Retina (tissue), 1 donor: Measurements from ENCODE around the gene KAT2B.

Source experiments
- DNase-seq: peaks from one replicate; pipeline ENCODE4 v3.0.0-alpha.2; 2016

The KAT2B gene

DNA sequence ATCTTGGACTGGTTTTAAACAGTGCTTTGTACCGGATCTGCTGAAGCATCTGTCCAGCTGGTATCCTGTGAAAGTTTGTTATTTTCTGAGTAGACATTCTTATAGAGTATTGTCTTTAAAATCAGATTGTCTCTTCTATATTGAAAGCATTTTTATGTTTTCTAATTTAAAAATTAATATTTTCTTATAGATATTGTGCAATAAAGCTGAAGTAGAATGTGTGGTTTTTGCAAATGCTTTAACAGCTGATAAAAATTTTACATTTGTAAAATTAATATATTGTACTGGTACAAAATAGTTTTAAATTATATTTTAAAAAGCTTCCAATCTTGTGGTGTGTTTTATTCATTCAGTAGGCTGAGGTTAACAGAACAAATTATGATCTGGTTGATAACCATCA is 113.8 kb downstream of the KAT2B start:
- no peak for DNase-seq

DNA sequence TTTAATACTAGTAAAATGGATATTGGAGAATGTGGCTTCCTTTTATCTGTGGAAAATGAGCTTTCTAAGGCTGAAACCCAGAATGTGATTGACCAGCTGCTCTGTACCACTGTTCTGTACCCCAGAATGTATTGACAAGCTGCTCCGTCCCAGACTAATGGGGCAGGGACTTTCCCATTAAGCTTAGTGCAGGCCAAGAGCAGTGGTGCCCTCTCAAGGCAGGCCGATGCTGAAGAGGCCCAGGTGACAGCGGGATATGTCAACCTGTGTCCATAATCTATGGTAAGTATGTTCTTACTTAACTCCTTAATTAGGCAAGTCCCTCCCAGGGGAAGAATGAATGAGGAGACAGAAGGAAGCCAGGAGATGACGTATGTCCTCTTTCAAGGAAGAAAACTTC is 114.7 kb downstream of the KAT2B start:
- no peak for DNase-seq

DNA sequence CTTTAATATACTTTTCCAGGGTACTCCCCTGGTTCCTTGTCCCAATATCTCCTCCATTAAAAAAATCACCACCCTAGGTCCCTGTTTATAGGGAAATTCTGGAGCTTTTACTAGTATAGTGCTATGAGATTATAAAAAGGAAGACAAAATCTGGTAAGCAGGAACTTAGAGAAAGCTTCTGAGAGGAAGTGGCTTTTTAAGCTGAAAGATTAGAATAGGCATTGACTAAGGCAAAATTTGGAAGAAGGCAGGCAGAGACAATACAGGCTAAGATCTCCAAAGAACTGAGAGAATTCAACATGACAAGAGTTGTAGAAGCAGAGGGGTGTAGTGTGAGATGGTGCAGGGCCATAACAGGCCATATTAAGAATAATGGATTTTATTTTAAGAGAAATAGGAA is 120.0 kb downstream of the KAT2B start:
- DNase-seq, result no peak

DNA sequence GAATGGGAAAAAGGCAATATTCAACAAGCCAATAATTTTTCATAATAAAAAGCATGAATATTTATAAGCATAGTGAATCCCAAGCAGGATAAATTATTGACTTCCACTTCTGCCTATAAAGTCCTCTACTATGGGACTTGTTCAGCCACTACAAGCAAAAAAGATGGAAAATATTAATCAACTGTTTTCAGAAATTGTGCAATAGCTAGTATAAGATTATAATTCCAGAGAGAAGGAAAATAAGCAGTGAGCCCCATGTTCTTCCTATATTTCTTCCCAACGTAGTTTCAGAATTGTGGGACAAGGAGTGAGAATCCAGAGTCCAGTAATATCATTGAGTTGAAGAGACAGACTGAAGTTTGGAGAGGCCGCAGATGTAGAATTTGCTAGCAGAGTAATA is 121.5 kb downstream of the KAT2B start:
- DNase-seq, result no peak

DNA sequence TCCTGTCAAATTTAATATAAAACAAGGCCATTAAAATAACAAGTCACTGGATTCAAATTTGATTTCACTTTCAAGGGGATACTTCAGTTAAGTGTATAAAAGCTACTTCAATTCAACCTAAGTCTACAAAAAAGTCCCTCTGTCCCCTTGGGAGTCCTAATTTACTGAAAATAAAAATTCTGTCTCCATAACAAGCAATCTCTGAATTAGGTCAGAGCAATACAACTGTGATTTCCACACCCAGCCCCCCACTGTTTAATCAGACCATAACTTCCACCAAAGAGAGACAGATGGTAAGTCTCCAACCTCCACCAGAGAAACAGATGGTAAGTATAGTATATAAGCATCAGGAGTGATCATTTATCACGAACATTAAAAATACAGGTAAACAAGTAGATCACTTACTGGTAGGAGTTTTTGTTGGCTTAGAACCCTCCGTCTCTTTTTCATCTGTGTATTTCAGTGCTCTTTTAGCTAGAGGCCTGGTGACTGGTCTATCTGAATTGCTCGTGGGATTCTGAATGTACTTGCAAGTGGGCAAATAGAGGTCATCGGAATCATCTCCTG is 133.7 kb downstream of the KAT2B start:
- peak; percentile 27 for DNase-seq

DNA sequence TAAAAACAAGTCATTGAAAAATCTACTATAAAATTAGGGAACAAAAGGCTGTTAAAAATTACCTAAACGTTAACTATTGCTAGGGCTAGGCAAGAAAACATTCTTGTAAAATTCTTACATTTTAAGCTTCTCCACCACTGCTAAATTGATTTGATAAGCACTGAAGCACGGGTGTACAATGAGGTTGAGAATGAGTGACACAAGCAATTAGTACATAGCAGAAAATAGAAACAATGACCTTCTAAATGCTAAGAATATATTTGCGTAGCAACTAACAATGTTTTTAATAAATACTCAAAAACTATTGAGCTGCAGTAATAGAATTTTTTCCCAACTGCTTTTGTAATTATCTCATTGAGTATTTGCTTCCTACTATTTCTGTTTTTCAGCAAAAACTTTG is 141.0 kb downstream of the KAT2B start:
- DNase-seq, result no peak

DNA sequence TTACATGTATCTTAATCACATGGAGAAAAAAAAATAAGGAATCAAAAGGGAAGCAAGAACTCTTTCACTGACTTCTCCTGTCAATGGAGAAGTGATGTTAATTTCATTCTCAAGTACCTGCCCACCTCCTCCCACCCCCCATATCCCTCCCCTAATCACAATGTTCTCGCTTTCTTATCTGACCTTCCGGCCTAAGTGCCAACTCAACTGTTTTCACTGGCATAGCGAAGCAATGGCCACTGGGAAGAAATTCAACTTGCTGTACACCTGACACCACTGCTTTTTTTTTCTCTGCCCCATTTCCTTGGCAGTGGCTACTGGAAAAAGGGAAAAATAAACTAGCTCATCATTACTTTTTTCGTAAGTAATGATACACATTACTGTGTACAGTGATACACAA is 142.0 kb downstream of the KAT2B start:
- DNase-seq, result no peak

DNA sequence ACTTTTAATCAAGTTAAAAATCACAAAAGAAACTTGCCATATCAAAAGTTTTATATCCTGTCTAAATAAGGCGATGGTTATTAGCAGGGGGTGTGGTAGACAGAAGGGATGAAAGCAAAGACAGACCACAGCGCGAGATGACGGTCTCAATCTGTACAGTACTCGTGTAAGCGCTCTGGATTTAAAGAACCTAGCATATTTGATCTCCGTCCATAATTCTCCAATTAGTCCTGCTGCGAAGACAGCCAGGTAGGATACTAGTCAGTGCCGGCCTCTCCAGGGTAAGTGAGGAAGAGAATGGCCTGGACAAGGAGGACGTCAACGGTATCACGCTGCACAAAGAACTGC is 145.1 kb downstream of the KAT2B start:
- no peak for DNase-seq

DNA sequence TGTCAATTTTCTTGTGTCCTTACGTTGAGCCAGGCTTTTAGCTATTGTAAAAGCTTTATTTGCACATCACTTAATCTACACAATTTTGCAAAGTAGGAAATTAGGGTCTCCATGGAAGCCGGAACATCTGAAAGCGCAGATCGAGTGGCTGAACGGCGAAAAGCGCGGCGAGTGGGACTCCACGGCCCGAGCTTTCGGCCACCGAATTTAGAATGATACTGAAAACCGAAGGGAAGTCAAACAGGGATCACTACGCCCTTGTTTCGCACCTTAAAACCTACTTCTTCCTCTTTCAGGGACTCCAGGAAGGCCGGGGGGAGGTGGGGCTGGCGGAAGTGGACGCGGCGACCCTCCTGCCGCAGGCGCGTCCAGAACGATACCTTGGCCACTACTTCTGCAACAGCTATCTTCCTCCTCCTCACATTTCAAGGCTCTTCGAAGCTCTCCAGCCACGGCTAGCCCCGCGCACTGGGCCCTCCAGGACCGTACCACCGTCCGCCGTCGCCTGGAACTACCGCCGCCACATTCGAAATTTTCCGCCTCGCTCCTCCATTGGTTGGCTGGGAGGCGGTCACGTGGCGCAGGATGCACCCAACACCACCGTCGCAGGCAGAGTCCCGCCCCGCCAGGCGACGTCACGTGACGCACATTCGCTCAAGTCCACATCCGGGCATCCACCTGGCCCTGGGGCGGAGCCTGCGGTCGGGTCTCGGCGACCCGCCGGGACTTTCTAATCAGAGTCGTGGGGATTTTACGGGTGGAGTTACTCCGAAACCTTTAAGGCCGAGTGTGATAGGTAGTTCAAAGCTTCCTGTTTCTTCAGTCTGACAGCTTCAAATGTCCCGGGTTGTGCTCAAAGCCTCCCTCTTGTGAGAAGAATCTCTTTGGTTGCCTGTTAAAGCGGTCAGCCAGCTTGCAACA is 145.7 kb downstream of the KAT2B start, which contains the start of gene SGO1:
Gene SGO1 (minus strand): TSS at position 528 of the 921 bp plus-strand sequence. CDS start 2,179 bp downstream, outside the sequence.
- peak; percentile 98 for DNase-seq

DNA sequence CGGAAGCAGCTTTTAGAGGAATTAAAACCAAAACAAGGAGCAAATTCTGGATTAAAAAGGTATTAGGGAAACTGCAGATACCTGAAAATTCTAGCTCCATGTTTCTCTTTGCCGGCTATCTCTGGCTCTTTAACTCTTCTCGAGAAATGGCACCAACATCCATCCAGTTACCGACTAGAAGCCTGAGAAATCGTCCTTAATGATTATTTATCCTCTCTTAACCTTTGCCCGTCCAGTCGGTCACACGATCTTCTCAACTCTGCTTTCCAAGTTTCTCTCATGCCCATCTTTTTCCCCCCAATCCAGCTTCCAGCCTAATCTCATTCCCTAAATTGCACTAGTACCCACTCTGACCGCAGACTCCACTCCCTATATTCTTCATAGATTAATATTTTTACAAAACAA is 146.4 kb downstream of the KAT2B start:
- DNase-seq, result no peak

DNA sequence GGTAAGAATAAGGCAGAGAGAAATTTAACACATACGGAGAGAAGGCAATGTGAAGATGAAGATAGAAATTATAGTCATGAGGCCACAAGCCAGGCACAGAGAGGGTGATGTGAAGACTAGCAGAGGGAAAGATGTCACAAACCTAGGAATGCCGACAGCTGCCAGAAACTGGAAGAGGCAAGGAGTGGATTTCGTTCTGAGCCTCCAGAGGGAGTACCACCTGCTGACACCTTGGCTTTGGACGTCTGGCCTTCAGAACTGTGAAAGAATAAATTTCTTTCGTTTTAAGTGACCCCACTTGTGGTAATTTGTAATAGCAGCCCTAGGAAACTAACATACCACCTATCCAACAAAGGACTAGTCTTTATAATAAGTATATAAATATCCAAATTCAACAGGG is 150.7 kb downstream of the KAT2B start:
- no peak for DNase-seq

DNA sequence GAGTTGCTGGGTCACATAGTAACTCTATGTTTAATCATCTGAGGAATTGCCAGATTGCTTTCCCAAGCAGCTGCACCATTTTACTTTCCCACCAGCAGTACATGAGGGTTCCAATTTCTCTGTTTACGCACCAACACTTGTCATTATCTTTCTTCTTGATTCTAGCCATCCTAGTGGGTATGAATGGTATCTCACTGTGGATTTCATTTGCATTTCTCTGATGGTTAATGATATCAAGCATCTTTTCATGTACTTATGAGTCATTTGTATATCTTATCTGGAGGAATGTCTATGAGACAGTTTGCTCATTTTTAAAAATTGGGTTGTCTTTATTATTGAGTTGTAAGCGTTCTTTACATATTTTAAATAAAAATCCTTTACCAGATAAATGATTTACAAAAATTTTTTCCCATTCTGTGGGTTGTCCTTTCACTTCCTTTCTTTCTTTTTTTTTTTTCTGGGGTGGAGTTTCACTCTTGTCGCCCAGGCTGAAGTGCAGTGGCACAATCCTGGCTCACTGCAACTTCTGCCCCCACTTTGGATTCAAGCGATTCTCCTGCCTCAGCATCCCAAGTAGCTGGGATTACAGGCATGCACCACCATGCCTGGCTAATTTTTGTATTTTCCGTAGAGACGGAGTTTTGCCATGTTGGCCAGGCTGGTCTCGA is 154.7 kb downstream of the KAT2B start:
- DNase-seq, result no peak

DNA sequence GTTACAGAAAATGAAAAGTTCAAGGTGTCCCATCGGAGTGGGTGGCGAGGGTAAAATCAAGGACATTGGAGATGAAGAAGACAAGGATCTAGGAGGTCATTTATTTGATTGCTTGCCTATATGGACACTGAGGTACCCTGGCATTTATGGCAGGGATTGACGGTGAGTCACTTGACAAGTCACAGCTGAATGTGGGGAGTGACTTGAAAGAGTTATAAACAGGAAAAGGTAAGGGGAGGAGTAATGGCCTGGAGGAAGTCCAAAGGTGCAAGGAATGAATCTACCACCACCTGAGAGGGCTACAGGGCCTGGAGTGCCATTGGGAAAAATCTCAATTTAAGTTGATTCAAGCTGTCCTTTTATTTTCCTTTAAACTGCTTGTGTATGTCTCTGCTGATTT is 157.5 kb downstream of the KAT2B start:
- no peak for DNase-seq

DNA sequence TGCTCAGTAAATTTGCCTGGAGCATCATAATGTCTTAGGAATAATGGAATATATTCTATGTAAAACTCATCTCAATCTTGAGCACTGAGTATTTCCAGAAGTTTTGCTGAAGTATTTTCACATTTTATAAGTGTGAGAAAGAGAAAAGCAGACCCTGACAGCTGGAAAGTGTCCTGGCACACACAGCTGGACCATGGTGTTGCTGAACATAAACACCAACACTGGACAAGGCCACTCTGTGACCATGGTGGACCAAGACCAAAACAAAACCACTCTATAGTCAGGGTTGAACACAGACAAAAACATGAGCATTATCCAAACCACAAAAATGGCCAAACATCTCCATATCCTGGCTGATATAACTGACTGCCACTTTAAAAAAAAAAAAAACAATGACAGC is 160.9 kb downstream of the KAT2B start:
- no peak for DNase-seq
